ENCODE measurements around the gene IER5.
"Not testable (repeated sequence)": the region's sequence is repeated elsewhere in the genome, so short reads cannot be mapped to it uniquely, and the experiment has no call there.

The IER5 gene

DNA sequence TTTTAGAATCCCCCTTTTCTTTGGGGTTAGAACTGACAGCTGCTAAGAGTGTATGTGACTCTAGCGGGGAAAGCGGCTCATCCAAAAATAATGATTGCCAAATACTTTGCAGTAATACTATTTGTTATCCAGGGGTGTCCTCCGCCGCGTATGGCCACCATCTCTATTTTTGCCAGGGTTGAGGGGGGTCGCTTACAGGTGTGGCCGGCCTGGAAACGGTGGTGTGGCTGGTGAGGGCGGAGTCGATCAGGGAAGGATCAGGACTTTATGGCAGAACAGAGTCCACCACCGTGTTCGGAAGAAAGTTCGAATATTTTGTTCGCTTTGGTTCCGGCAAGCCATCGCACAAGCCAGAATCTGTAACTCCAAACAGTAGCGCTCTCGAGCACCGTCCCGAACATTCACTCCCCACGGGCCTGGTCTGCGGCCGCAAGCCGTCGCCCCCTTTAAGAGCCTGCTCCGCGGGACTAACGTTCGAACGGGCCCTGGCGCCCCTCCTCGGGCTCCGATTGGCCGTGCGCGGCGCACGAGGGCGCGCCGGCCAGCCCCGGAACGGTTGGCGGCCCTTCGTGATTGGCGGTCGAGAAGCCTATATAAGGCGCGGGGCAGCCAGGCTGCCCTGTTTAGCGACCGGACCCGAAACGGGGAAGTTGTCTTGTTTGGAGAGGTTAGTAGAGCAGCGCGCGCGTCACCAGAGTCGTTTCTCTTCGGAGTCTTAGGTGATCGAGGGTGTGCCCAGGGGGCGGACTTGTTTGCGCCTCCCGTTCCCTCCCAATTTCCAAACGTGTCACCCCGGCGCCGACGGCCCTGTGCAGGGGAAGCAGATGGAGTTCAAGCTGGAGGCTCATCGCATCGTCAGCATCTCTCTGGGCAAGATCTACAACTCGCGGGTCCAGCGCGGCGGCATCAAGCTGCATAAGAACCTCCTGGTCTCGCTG lies at the start of gene IER5:
IER5 (plus strand) TSS at position 622 of the 938 bp plus-strand sequence; CDS start at position 825, 203 bp downstream.
- DNase-seq = peak; percentile 97

- DNase-seq = no peak
These were observed 48.1 kb upstream of the IER5 start for GRCh38 chr1:181040284-181040865.

- DNase-seq = no peak
These were observed 45.2 kb upstream of the IER5 start for GRCh38 chr1:181043025-181043888.

GRCh38 chr1:181044449-181044966 lies 44.0 kb upstream of the IER5 start:
- peak; percentile 29 for DNase-seq

DNA sequence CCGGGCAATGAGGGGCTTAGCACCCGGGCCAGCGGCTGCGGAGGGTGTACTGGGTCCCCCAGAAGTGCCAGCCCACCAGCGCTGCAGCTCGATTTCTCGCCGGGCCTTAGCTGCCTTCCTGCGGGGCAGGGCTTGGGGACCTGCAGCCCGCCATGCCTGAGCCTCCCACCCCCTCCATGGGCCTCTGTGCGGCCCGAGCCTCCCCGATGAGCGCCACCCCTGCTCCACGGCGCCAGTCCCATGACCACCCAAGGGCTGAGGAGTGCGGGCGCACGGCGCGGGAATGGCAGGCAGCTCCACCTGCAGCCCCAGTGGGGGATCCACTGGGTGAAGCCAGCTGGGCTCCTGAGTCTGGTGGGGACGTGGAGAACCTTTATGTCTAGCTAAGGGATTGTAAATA lies 42.6 kb upstream of the IER5 start:
- DNase-seq = not testable (repeated sequence)

- DNase-seq = no peak
These were observed 39.1 kb upstream of the IER5 start for GRCh38 chr1:181049378-181049777.

DNA sequence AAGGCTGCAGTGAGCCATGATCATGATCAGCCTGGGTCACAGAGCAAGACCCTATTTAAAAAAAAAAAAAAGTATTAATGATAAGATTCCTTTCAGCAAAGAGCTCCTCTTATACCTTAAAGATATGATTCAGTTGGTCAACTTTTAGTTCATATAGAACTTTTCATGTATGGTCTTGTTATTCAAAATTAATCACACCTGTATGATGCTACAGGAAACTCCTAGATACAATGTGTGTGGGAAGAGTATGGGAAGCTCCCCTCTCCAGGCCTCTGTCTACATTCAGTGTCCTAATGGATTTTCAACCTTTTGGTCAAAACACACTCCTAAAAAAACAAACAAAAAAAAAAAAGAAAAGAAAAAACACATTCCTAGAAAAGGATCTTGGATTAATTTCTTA lies 37.6 kb upstream of the IER5 start:
- DNase-seq = no peak

DNA sequence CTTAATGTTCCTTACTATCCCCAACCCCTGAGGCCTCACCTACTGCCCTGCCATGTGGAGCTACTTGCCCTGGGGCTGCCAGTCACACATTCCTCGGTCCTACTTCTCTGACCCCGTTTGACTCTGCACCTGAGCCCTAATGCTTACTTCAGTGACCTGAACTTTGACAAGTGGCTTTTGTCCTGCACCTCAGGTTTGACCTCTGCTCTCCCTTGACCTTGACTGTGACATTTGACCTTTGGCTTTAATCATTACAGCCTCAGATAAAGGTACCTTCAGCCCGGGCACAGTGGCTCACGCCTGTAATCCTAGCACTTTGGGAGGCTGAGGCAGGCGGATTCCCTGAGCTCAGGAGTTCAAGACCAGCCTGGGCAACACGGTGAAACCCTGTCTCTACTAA lies 31.9 kb upstream of the IER5 start:
- DNase-seq = no peak

GRCh38 chr1:181057079-181057478 lies 31.4 kb upstream of the IER5 start:
- DNase-seq = no peak

DNA sequence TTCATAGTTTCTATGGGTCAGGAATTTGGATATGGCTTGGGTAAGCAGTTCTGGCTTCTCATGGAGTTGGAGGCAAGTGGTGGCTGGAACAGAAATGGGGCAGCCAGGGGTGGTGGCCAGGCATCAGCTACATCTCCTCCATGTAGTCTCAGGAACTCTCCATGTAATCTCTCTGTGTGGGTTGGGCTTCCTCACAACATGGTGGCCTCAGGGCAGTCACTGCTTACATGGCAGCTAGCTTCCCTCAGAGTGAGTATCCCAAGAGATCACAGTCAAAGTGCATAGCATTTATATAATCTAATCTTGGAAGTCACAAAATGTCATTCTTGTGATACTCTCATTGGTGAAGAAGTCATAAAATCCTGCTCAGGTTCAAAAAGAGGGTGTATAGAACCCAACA lies 29.1 kb upstream of the IER5 start:
- no peak for DNase-seq

DNA sequence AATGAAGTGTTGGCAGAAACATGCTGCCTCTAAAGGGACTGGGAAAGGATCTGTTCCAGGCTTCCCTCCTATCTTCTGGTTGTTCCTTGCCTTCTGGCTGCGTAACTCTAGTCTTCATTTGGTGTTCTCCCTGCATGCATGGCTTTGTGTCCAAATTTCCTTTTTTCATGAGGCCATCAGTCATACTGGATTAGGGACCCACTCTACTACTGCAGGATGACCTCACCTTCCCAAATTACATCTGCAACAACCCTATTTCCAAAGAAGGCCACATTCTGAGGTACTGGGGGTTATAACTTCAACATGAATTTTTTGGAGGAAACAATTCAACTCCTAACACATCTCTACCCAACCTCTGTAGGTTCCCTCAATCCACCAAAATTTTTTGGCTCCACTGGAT lies 28.4 kb upstream of the IER5 start:
- DNase-seq = no peak

GRCh38 chr1:181060947-181061346 lies 27.6 kb upstream of the IER5 start:
- DNase-seq = not testable (repeated sequence)

GRCh38 chr1:181061487-181061886 lies 27.0 kb upstream of the IER5 start:
- DNase-seq = no peak

DNA sequence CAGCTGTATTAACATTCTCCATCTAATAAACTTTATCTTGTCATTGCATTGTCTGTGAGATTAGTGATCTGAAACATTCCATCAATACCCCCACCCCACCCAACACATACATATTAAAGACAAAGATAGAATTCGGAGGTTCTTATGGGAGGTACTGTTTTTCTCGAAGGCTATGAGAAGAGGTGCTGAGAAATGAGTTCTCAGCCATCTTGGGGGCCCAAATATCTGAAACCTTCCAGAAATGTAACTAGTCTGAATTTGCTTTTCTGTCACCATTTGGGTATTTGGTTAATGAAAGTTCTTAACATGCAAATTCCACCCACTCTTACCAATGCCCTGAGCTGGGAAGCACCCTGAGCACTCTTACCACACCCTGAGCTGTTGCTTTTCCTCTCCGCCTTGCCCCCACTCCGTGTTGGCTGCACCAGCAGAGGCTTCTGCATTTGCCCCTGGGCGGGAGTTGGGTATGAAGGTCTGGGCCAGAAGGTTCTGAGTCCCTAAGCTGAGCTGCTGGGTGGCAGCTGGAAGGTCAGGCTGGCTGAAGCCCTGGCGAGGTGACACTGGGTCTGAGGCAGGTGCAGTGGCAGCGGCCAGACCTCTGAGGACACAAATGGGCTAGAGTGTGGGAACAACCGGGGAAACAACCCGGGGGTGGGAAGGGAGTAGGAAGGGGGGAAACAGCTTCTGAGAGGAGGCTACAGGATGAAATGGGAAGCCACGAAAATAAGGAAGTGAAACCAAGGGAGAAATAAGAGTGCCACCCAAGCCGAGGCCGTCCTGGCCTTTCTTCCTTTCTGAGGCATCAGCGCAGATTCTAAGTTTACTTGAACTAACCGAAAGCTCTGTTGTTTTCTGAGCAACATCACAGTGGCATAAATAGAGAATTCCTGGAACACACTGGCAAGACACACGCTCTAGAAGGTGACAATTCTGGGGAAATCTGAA lies 26.3 kb upstream of the IER5 start:
- DNase-seq = peak; percentile 31

- peak; percentile 36 for DNase-seq
These were observed 25.6 kb upstream of the IER5 start for GRCh38 chr1:181062836-181063428.

GRCh38 chr1:181064011-181064623 lies 24.4 kb upstream of the IER5 start:
- DNase-seq = no peak

DNA sequence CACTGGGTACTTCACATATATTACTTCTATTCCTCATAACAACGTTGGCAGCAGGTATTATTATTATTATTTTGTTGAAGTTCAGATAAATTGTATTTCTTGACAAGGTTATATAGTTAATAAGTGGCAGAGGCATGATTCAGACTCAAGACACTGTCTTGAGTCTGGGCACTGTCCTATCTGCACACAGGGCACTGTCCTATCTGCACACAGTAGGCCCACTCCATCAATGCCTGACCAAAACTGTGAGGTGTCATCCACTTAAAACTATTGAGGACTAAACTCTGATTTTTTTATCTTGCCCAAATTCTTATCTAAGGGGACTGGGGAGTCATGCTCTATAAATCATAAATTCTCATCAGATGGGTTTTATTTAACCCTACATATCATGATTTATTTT lies 23.8 kb upstream of the IER5 start:
- no peak for DNase-seq

DNA sequence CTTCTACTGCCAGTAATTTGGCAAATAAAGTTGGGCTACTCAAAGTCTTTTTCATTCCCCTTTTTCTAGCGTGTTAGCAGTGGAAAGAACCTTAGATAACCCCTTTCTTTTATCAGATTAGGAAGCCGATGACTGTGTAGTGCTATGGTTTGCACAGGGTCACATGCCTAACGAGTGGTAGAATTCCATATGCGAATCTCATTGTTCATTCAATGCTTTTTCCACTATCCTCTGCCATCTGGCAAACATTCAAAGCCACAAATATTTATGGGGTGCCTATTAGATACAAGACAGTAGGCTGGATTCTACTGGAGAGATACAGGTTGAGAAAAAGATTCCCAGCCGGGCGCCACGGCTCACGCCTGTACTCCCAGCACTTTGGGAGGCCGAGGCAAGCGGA lies 14.9 kb upstream of the IER5 start:
- no peak for DNase-seq

GRCh38 chr1:181075766-181076350 lies 12.6 kb upstream of the IER5 start:
- DNase-seq = no peak

DNA sequence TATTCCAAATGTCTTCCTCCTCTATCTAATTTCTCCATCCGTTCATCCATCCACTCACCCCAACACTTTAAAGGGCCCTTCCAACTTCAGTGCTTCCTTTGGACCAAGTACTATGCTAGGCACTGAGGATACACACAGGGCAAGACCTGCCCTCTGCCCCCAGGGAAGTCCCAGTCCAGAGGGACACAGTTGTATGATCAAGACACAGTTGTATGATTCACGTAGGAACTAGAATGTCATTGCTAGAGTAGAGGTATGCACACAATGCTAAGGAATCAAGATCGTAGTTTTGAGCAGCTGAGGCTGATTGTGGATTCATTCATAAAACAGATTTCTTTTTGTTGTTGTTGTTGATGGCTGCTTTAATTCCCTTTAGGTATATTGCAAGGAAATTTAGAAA lies 11.6 kb upstream of the IER5 start:
- DNase-seq = no peak

All from CD4-positive, alpha-beta T cell treated with Interleukin-10 for 1 hour (primary cell).